ENCODE measurements around the gene HOXB2. TPM values are rescaled to one million over a fixed set of nuclear protein-coding genes. Genes with fewer than 3 reads are reported as not detected.

Gene HOXB2
- total and polyA plus RNA-seq, 2 donors (not counting 1 experiment from before 2014, with no cell fraction given), result 6.1 to 9.2 TPM

DNA sequence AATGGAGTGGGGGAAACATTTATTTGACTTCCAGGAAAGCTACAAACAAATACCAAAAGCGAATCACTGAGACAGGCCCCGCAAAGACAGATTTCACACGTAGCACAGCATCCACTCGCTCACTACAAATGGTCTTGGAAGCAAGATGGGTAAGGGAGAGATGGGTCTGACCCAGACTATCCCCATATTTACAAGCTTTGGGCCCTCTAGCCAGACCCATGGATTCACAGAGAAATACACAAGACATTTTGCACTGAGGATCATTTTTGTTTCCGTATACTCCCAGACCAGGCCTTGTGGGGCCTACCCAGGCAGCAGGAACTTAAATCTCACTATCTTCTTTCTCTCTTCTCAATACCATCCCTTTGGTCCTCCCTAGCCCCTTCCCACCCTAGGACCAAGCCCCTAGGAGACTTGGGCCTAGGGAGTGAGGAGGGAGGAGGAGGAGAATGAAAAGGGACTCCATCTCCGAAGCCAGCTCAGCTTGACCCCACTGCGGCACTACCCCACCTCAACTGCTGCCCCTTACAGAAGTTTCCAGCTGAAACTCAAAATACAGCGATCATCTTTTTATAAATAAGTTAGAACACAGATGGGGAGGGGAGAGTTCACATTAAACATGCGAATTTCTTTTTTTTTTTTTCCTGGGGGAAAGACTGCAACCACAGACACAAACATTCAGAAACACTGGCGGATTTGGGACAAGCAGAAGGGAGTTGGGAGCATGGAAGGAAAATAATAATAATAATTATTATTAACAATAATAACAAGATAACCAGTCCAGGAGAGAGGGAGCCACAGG lies 46.5 kb upstream of the HOXB2 start:
- peak overlapping the region; percentile 53 for H3K4me3 Mint-ChIP-seq
- H3K27ac Mint-ChIP-seq, result peak overlapping the region; percentile 32
- Histone ChIP-seq H3K4me2 (replicated peaks; ENCODE audit: low read depth, low read length, poor library complexity, severe bottlenecking) (no peak overlapping the region), H4K20me1 (ENCODE audit: control insufficient read depth, insufficient read depth, low read length, poor library complexity, severe bottlenecking) (no peaks in the 10 kb centered on the region), H3K9me3 (ENCODE audit: control extremely low read depth in 1 of 3, control insufficient read depth in 2 of 3, insufficient read depth in 1 of 3, low read length in 2 of 3) (peaks cover 0 to 12% (median 0%) of the 10 kb centered on the region in 3 donors), H3K4me1 (ENCODE audit: control insufficient read depth in 2 of 2, insufficient read depth in 2 of 2, low read length in 2 of 2) (peaks cover 46 to 56% of the 10 kb centered on the region in 2 donors), H3K9ac (ENCODE audit: low read length) (no peak overlapping the region), H3K27me3 (replicated peaks in 1 of 4; ENCODE audit: control extremely low read depth in 1 of 4, control insufficient read depth in 3 of 4, insufficient read depth in 4 of 4, low read length in 3 of 4) (peaks cover 0 to 99% (median 84%) of the 10 kb centered on the region in 4 experiments), H3K79me2 (ENCODE audit: control insufficient read depth, insufficient read depth, low read length) (no peaks in the 10 kb centered on the region), H3K4me3 (ENCODE audit: control extremely low read depth in 1 of 5, extremely low read depth in 1 of 5, insufficient read depth in 1 of 5, low read depth in 2 of 5, low read length in 4 of 5) (no peak overlapping the region), H3K27ac (ENCODE audit: low read length in 2 of 2) (no peak overlapping the region), H3K36me3 (replicated peaks in 1 of 2; ENCODE audit: control extremely low read depth in 1 of 2, control insufficient read depth in 1 of 2, extremely low read depth in 1 of 2, insufficient read depth in 2 of 2, low read length in 1 of 2) (no peaks in the 10 kb centered on the region), H2AFZ (ENCODE audit: insufficient read depth, low read depth, low read length, poor library complexity, severe bottlenecking) (no peak overlapping the region)
- peaks cover 36% of the 10 kb centered on the region for H3K4me1 Mint-ChIP-seq
- no peaks in the 10 kb centered on the region for H3K9me3 Mint-ChIP-seq (ENCODE audit: insufficient read depth)
- intact Hi-C loops (cut with micrococcal nuclease), result loop anchor here (2.0 kb wide), 2 partner anchors 13 to 255 kb away; partner anchors contain the start of gene HOXB4
- ChIA-PET CTCF (interaction anchor here (0.7 to 5.6 kb wide), 10 partner anchors 16 to 283 kb away, joined by 3 to 68 read pairs (median 5); no protein-coding TSS in a partner anchor), POLR2A (interaction anchor here (0.5 to 1.6 kb wide), 3 partner anchors 18 to 166 kb away, joined by 3 to 6 read pairs (median 4); no protein-coding TSS in a partner anchor)
- peaks cover 90% of the 10 kb centered on the region for H3K27me3 Mint-ChIP-seq
- DNase-seq (peak; percentile 19), ATAC-seq (ENCODE audit: low read depth) (no peak)
- 80% methylated on average over 1 of the region's 10 CpGs for WGBS (ENCODE audit: insufficient coverage)
- TF ChIP-seq EZH2 (IDR thresholded peaks at IDR 0.05; ENCODE audit: borderline replicate concordance, insufficient read depth, low read depth, low read length, poor library complexity, severe bottlenecking) (no peak), CTCF (IDR thresholded peaks at IDR 0.05) (no peak)
